Endothelial cell of umbilical vein (primary cell): ENCODE measurements around the gene MIEN1.

Source experiments
- EZH2 ChIP-seq: IDR thresholded peaks from 2 replicates; pipeline ENCODE4 v1.6.1; 2012; ENCODE audit warnings: borderline replicate concordance, low read depth, mild to moderate bottlenecking, moderate library complexity, low read length, inconsistent platforms; ENCODE audit not compliant: severe bottlenecking
- FOS ChIP-seq: IDR thresholded peaks from 2 replicates; pipeline ENCODE4 v1.6.1; 2011; ENCODE audit warnings: mild to moderate bottlenecking, low read length, moderate library complexity, borderline replicate concordance; ENCODE audit not compliant: insufficient read depth
- GATA2 ChIP-seq: IDR thresholded peaks from 2 replicates; pipeline ENCODE4 v1.7.0; 2011; ENCODE audit warnings: low read depth, mild to moderate bottlenecking, moderate library complexity, mixed read lengths, low read length; ENCODE audit not compliant: insufficient read length, insufficient read depth
- JUN ChIP-seq: IDR thresholded peaks from 2 replicates; pipeline ENCODE4 v1.6.1; 2011; ENCODE audit warnings: borderline replicate concordance, low read depth; ENCODE audit not compliant: insufficient read length, insufficient read depth
- MYC ChIP-seq: IDR thresholded peaks from one replicate; pipeline ENCODE4 v1.6.1; 2011; ENCODE audit warnings: mild to moderate bottlenecking, low read depth, low read length
- POLR2A ChIP-seq: IDR thresholded peaks from 2 replicates; pipeline ENCODE4 v1.6.1; 2012; ENCODE audit warnings: low read depth, mild to moderate bottlenecking, control low read depth, low read length
- POLR2AphosphoS5 ChIP-seq: IDR thresholded peaks from 2 replicates; pipeline ENCODE4 v1.6.1; 2012; ENCODE audit warnings: low read depth, mild to moderate bottlenecking, control low read depth, low read length, moderate library complexity; ENCODE audit not compliant: insufficient read depth
- TF ChIP-seq, protein P1 (sequence below), 2 donors: IDR thresholded peaks; 1 replicate in 1 of 2; 2 replicates in 1 of 2; pipeline ENCODE4 v1.5.1; 2011; ENCODE audit warnings: low read length in 2 of 2, mild to moderate bottlenecking in 2 of 2, moderate library complexity in 2 of 2, control low read depth in 1 of 2, inconsistent platforms in 1 of 2, low read depth in 1 of 2; ENCODE audit not compliant: insufficient read depth in 1 of 2; ENCODE audit errors: extremely low read depth in 1 of 2
- TF ChIP-seq, protein P2 (sequence below): IDR thresholded peaks from 2 replicates; pipeline ENCODE4 v1.6.1; 2011; ENCODE audit not compliant: insufficient read depth, insufficient read length

DNA sequence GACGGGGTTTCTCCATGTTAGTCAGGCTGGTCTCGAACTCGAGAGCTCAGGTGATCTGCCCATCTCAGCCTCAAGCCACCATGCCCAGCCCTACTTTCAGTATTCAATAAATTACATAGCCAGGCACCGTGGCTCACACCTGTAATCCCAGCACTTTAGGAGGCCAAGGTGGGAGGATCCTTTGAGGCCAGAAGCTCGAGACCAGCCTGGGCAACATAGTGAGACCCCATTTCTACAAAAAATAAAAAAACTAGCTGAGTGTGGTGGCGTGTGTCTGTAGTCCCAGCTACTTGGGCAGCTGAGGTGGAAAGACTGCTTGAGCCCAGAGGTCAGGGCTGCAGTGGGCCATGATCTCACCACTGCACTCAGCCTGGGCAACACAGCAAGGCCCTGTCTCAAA, 8.2 kb downstream of the MIEN1 start:
- TF ChIP-seq, protein P1, sequence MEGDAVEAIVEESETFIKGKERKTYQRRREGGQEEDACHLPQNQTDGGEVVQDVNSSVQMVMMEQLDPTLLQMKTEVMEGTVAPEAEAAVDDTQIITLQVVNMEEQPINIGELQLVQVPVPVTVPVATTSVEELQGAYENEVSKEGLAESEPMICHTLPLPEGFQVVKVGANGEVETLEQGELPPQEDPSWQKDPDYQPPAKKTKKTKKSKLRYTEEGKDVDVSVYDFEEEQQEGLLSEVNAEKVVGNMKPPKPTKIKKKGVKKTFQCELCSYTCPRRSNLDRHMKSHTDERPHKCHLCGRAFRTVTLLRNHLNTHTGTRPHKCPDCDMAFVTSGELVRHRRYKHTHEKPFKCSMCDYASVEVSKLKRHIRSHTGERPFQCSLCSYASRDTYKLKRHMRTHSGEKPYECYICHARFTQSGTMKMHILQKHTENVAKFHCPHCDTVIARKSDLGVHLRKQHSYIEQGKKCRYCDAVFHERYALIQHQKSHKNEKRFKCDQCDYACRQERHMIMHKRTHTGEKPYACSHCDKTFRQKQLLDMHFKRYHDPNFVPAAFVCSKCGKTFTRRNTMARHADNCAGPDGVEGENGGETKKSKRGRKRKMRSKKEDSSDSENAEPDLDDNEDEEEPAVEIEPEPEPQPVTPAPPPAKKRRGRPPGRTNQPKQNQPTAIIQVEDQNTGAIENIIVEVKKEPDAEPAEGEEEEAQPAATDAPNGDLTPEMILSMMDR (IDR thresholded peaks at IDR 0.05; ENCODE audit: extremely low read depth in 1 of 2, insufficient read depth in 1 of 2, low read depth in 1 of 2, low read length in 2 of 2), result no peak
- TF ChIP-seq, protein P2, sequence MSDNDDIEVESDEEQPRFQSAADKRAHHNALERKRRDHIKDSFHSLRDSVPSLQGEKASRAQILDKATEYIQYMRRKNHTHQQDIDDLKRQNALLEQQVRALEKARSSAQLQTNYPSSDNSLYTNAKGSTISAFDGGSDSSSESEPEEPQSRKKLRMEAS, result no peak
- no peak for TF ChIP-seq EZH2
- TF ChIP-seq POLR2A, result no peak
- TF ChIP-seq JUN, result no peak
- no peak for TF ChIP-seq POLR2AphosphoS5
- TF ChIP-seq GATA2, result no peak
- no peak for TF ChIP-seq MYC
- TF ChIP-seq FOS, result no peak
